Progenitor cell of endocrine pancreas (in vitro differentiated cells): Measurements from ENCODE around the gene B3GLCT. TPM values are rescaled to one million over a fixed set of nuclear protein-coding genes. Genes with fewer than 3 reads are reported as not detected.
"Not testable (repeated sequence)": the region's sequence is repeated elsewhere in the genome, so short reads cannot be mapped to it uniquely, and the experiment has no call there.

Experiments used
- DNase-seq: peaks from one replicate; pipeline ENCODE4 v3.0.0; 2021; ENCODE audit warnings: low spot score; ENCODE audit not compliant: unreplicated experiment
- H3K27ac Mint-ChIP-seq: 2 replicates; pipeline ENCODE4 v1.8.0; 2021; ENCODE audit warnings: mild to moderate bottlenecking, moderate library complexity, mixed read lengths
- H3K27me3 Mint-ChIP-seq: 2 replicates; pipeline ENCODE4 v1.8.0; 2021; ENCODE audit warnings: mixed read lengths
- H3K36me3 Mint-ChIP-seq: 2 replicates; pipeline ENCODE4 v1.8.0; 2022; ENCODE audit warnings: mixed read lengths; ENCODE audit not compliant: insufficient read depth
- H3K4me1 Mint-ChIP-seq: 2 replicates; pipeline ENCODE4 v1.8.0; 2021; ENCODE audit warnings: low read depth, mixed read lengths
- H3K4me3 Mint-ChIP-seq: 2 replicates; pipeline ENCODE4 v1.8.0; 2021; ENCODE audit warnings: low read depth, mild to moderate bottlenecking, moderate library complexity, mixed read lengths
- H3K9me3 Mint-ChIP-seq: 2 replicates; pipeline ENCODE4 v1.8.0; 2021; ENCODE audit warnings: low read depth, mixed read lengths
- CTCF ChIP-seq: fragments of 200-600 bp; sonication (generic); IDR thresholded peaks from one replicate; pipeline ENCODE4 v1.5.0; 2021; ENCODE audit warnings: antibody characterized with exemption, mild to moderate bottlenecking; ENCODE audit not compliant: unreplicated experiment
- total RNA-seq: library from RNA; stranded (reverse); gene quantifications from 2 replicates; pipeline ENCODE4 v1.2.1, GENCODE V29; 2021

B3GLCT gene
- total RNA-seq, 1 donor from 2014 or later = 6.6 TPM

DNA sequence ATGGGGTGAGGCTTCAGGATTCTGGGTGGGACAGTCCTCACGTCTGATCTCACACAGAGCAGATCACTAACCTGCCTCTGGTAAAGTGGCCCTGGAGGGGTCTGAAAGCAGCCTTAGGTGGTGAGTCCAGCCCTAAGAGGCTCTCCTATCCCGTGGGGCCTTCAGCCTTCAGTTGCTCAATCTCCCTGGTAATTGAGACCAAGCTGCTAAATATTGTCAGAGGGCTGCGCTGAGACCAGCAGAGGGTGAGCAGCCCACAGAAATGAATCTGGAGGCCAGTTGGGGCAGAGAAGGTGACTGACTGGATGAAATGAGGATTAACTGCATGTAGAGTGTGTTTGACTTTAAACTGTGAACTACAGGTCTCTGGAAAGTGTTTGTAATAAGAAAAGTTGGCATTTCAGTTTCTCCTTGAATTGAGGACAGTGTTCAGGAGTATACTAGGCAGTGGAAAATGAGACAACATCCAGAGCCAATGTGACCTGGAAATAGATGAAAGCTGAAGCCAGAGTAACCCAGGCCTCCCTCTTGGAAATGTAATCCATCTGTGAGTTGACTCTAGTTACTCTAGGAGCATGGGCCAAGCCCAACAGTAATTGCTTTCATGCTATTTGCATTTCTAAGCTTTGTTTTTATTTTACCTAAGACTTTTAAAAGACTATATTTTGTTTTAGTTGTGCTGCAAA is 23.8 kb upstream of the B3GLCT start:
- TF ChIP-seq CTCF = no peak
- no peak overlapping the region for H3K4me3 Mint-ChIP-seq
- H3K27ac Mint-ChIP-seq = no peak overlapping the region
- H3K36me3 Mint-ChIP-seq = no peaks in the 10 kb centered on the region
- no peak for DNase-seq
- H3K4me1 Mint-ChIP-seq = no peaks in the 10 kb centered on the region
- no peaks in the 10 kb centered on the region for H3K9me3 Mint-ChIP-seq
- peaks cover 6% of the 10 kb centered on the region for H3K27me3 Mint-ChIP-seq

GRCh38 chr13:31177813-31178495 is 21.8 kb upstream of the B3GLCT start:
- H3K27ac Mint-ChIP-seq, H3K36me3 Mint-ChIP-seq, DNase-seq, H3K4me3 Mint-ChIP-seq, H3K27me3 Mint-ChIP-seq, H3K9me3 Mint-ChIP-seq, H3K4me1 Mint-ChIP-seq: not testable (repeated sequence)

- Mint-ChIP-seq H3K9me3 (peaks cover 5% of the 10 kb centered on the region), H3K4me1 (no peaks in the 10 kb centered on the region), H3K27ac (no peak overlapping the region), H3K4me3 (no peak overlapping the region), H3K27me3 (no peaks in the 10 kb centered on the region), H3K36me3 (peaks cover 2% of the 10 kb centered on the region)
- DNase-seq = no peak
- TF ChIP-seq CTCF = no peak
These were observed 20.5 kb upstream of the B3GLCT start for GRCh38 chr13:31179241-31179640.

DNA sequence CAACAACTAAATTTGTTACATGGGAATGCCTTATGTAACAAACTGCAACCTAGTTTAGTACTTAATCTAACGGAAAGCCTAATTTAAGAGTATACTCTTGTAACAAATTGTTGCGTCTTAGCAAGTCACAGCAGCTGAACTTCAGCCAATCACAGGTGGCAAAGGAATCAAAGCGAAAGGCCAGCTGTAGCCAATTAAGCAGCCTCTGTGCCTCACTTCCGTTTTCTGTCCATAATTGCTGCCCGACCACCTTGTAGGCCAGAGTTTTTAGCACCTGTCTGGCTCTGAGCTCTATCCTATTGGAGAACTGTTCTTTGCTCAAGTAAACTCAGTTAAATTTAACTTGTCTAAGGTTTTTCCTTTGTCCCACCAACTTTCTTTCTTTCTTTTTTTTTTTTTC is 20.0 kb upstream of the B3GLCT start:
- Mint-ChIP-seq H3K4me1 (peaks cover 5% of the 10 kb centered on the region), H3K9me3 (peaks cover 5% of the 10 kb centered on the region), H3K36me3 (peaks cover 2% of the 10 kb centered on the region), H3K27me3 (no peaks in the 10 kb centered on the region), H3K27ac (no peak overlapping the region), H3K4me3 (no peak overlapping the region)
- TF ChIP-seq CTCF = no peak
- no peak for DNase-seq

GRCh38 chr13:31182987-31183386 is 16.8 kb upstream of the B3GLCT start:
- no peak for DNase-seq
- TF ChIP-seq CTCF = no peak
- Mint-ChIP-seq H3K9me3 (peaks cover 7% of the 10 kb centered on the region), H3K36me3 (peaks cover 2% of the 10 kb centered on the region), H3K4me1 (peaks cover 13% of the 10 kb centered on the region), H3K27me3 (no peaks in the 10 kb centered on the region), H3K4me3 (no peak overlapping the region), H3K27ac (no peak overlapping the region)

DNA sequence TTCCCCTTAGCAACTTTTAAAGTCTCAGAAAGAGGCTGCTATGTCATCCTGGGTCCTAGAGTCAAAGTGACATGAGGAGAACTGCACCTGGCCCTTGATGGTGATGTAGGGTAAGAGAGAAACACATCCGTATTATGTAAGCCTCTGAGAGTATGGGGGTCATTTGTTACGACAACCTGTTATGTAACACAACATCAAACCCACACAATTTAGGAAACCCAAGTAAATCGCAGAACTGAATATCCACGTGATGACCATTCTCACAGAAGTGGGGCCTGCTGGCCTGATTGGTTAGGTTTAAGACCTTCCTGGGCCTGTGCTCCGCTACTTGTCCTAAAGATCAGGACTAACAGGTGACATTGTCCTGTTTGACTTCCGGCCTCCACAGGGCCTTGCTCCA is 15.3 kb upstream of the B3GLCT start:
- Mint-ChIP-seq H3K4me3 (no peak overlapping the region), H3K9me3 (peaks cover 7% of the 10 kb centered on the region), H3K36me3 (peaks cover 2% of the 10 kb centered on the region), H3K27me3 (no peaks in the 10 kb centered on the region), H3K27ac (peak overlapping the region; percentile 39), H3K4me1 (peaks cover 13% of the 10 kb centered on the region)
- no peak for DNase-seq
- no peak for TF ChIP-seq CTCF
